ENCODE measurements around the gene ASB13. TPM values are rescaled to one million over a fixed set of nuclear protein-coding genes. Genes with fewer than 3 reads are reported as not detected.
"Not testable (repeated sequence)": the region's sequence is repeated elsewhere in the genome, so short reads cannot be mapped to it uniquely, and the experiment has no call there.

ASB13 gene
- polyA plus RNA-seq, 4 donors: 29.2 to 155 (median 71.0) TPM

- H3K27me3 ChIP-seq (ENCODE audit: control insufficient read depth in 3 of 3, insufficient read depth in 3 of 3, low read length in 3 of 3): no peaks in the 10 kb centered on the region
- no peak for FAIRE-seq
- no peaks in the 10 kb centered on the region for H3K36me3 ChIP-seq (ENCODE audit: control insufficient read depth in 3 of 3, insufficient read depth in 2 of 3, low read depth in 1 of 3, low read length in 3 of 3)
- peak overlapping the region in 1 of 3 donors; percentile 5 for H3K4me3 ChIP-seq (ENCODE audit: low read depth in 1 of 3, low read length in 3 of 3)
- H3K4me1 ChIP-seq (ENCODE audit: control insufficient read depth in 3 of 3, insufficient read depth in 2 of 3, low read depth in 1 of 3, low read length in 2 of 3): peaks cover 4 to 18% (median 12%) of the 10 kb centered on the region in 3 donors
- whole genome bisulfite sequencing, 3 donors: 19 to 35% (median 26%) methylated on average over 15 of the region's 15 CpGs
- peak overlapping the region in 1 of 3 donors; percentile 70 for H3K27ac ChIP-seq (ENCODE audit: low read depth in 1 of 3, low read length in 2 of 3)
- H3K9me3 ChIP-seq (ENCODE audit: control insufficient read depth in 2 of 2, insufficient read depth in 1 of 2, low read depth in 1 of 2, low read length in 1 of 2): no peaks in the 10 kb centered on the region
- peak in 1 of 2 donors; percentile 65 for DNase-seq
Observed at GRCh38 chr10:5628451-5629302, 37.7 kb downstream of the ASB13 start.

DNA sequence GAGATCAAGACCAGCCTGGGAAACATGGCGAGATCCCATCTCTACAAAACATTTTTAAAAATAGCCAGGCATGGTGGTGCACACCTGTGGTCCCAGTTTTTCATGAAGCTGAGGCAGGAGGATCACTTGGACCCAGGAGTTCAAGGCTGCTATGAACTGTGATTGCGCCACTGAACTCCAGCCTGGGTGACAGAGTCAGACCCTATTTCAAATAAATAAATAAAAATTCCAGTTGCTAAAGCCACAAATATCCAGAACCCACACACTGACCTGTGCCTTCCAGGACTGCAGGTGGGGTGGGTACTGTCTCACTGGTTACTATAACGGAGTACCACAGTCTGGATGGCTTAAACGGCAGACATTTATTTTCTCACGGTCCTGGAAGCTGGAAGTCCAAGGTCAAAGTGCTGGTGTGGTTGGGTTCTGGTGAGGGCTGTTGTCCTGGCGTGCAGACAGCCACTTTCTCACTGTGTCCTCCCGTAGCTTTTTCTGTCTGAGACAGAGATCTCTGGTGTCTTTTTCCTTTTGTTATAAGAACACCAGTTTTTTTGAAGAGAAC, 38.8 kb downstream of the ASB13 start:
- no peaks in the 10 kb centered on the region for H3K36me3 ChIP-seq (ENCODE audit: control insufficient read depth in 3 of 3, insufficient read depth in 2 of 3, low read depth in 1 of 3, low read length in 3 of 3)
- DNase-seq (peak in 1 of 2 donors; percentile 52), FAIRE-seq (no peak)
- H3K4me3 ChIP-seq (ENCODE audit: low read depth in 1 of 3, low read length in 3 of 3): no peak overlapping the region
- no peaks in the 10 kb centered on the region for H3K27me3 ChIP-seq (ENCODE audit: control insufficient read depth in 3 of 3, insufficient read depth in 3 of 3, low read length in 3 of 3)
- H3K9me3 ChIP-seq (ENCODE audit: control insufficient read depth in 2 of 2, insufficient read depth in 1 of 2, low read depth in 1 of 2, low read length in 1 of 2): no peaks in the 10 kb centered on the region
- H3K4me1 ChIP-seq (ENCODE audit: control insufficient read depth in 3 of 3, insufficient read depth in 2 of 3, low read depth in 1 of 3, low read length in 2 of 3): peaks cover 2 to 19% (median 9%) of the 10 kb centered on the region in 3 donors
- WGBS, 3 donors: 53 to 77% (median 69%) methylated on average over 7 of the region's 7 CpGs
- H3K27ac ChIP-seq (ENCODE audit: low read depth in 1 of 3, low read length in 2 of 3): no peak overlapping the region

DNA sequence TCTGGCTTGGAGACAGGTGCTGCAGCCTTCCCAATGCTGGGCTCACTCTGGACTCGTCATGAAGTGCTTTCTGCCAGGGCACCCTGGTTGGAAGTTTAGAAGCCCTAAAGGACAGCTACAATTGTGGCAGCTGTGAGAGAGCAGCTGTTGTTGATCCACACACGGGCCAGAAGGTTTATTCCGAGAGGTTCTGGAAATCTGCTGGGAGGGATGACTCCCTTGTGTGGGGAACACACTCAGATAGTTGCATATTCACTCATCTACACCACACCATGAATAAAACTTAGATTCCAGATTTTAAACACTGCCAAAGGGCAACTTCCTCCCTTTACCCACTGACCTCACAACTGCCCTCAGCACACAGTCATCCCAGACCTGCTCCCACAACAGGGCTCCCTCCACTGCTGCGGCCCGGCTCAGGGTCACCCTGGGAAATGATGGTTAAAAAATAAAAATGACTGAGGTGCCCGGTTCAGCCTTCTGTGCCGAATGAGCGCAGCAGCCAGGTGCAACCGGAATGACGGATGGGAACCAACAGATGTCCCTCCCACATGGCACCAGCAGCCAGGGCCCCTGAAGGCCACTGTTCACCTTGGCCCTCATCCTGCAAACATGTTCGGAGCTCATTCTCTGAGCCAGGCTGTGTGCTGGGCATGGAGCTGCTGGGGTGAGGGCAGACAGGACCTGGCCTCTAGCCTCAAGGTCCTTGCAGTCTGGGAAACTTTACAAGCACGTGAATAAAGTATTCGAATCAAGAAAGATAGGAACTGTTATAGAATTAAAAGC, 40.2 kb downstream of the ASB13 start:
- H3K9me3 ChIP-seq (ENCODE audit: control insufficient read depth in 2 of 2, insufficient read depth in 1 of 2, low read depth in 1 of 2, low read length in 1 of 2): no peaks in the 10 kb centered on the region

DNA sequence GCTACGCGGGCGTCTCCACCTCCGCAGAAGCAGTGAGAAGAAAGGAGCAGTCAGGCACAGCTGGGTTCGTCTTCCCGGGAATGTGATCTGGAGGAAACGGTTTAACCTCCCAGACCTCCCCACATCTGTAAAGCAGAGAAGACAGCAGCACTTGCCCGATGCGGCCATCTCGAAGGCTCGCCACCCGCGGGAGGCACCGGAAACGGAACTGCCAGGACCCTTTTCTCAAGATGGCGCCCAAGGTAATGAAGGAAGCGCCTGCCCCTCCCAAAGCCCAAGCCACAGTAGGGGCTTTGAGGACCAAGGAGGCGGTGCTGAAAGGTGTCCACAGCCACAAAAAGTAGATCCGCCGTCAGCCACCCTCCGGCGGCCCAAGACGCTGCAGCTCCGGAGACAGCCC, 41.7 kb downstream of the ASB13 start:
- FAIRE-seq: no peak
- WGBS, 3 donors: 93 to 97% (median 96%) methylated on average over 24 of the region's 24 CpGs
- DNase-seq: no peak
- H3K27ac ChIP-seq (ENCODE audit: low read depth in 1 of 3, low read length in 2 of 3): no peak overlapping the region
- H3K36me3 ChIP-seq (ENCODE audit: control insufficient read depth in 3 of 3, insufficient read depth in 2 of 3, low read depth in 1 of 3, low read length in 3 of 3): no peaks in the 10 kb centered on the region
- no peak overlapping the region for H3K4me3 ChIP-seq (ENCODE audit: low read depth in 1 of 3, low read length in 3 of 3)
- peaks cover 2 to 11% (median 7%) of the 10 kb centered on the region in 3 donors for H3K4me1 ChIP-seq (ENCODE audit: control insufficient read depth in 3 of 3, insufficient read depth in 2 of 3, low read depth in 1 of 3, low read length in 2 of 3)
- no peaks in the 10 kb centered on the region for H3K27me3 ChIP-seq (ENCODE audit: control insufficient read depth in 3 of 3, insufficient read depth in 3 of 3, low read length in 3 of 3)
- H3K9me3 ChIP-seq (ENCODE audit: control insufficient read depth in 2 of 2, insufficient read depth in 1 of 2, low read depth in 1 of 2, low read length in 1 of 2): no peaks in the 10 kb centered on the region

More for the DNA sequence above, 40.2 kb downstream of the ASB13 start:
- Histone ChIP-seq H3K4me1 (ENCODE audit: control insufficient read depth in 3 of 3, insufficient read depth in 2 of 3, low read depth in 1 of 3, low read length in 2 of 3) (peaks cover 2 to 9% (median 9%) of the 10 kb centered on the region in 3 donors), H3K36me3 (ENCODE audit: control insufficient read depth in 3 of 3, insufficient read depth in 2 of 3, low read depth in 1 of 3, low read length in 3 of 3) (no peaks in the 10 kb centered on the region), H3K27me3 (ENCODE audit: control insufficient read depth in 3 of 3, insufficient read depth in 3 of 3, low read length in 3 of 3) (no peaks in the 10 kb centered on the region), H3K4me3 (ENCODE audit: low read depth in 1 of 3, low read length in 3 of 3) (no peak overlapping the region), H3K27ac (ENCODE audit: low read depth in 1 of 3, low read length in 2 of 3) (no peak overlapping the region)
- WGBS, 3 donors: 29 to 75% (median 35%) methylated on average over 13 of the region's 13 CpGs
- FAIRE-seq (no peak), DNase-seq (no peak)

GRCh38 chr10:5623081-5623748, 43.2 kb downstream of the ASB13 start:
- Histone ChIP-seq H3K4me1 (ENCODE audit: control insufficient read depth in 3 of 3, insufficient read depth in 2 of 3, low read depth in 1 of 3, low read length in 2 of 3) (peaks cover 0 to 24% (median 2%) of the 10 kb centered on the region in 3 donors), H3K9me3 (ENCODE audit: control insufficient read depth in 2 of 2, insufficient read depth in 1 of 2, low read depth in 1 of 2, low read length in 1 of 2) (no peaks in the 10 kb centered on the region), H3K4me3 (ENCODE audit: low read depth in 1 of 3, low read length in 3 of 3) (no peak overlapping the region), H3K27ac (ENCODE audit: low read depth in 1 of 3, low read length in 2 of 3) (peak overlapping the region in 2 of 3 donors; percentile 27 to 55), H3K36me3 (ENCODE audit: control insufficient read depth in 3 of 3, insufficient read depth in 2 of 3, low read depth in 1 of 3, low read length in 3 of 3) (no peaks in the 10 kb centered on the region), H3K27me3 (ENCODE audit: control insufficient read depth in 3 of 3, insufficient read depth in 3 of 3, low read length in 3 of 3) (no peaks in the 10 kb centered on the region)
- WGBS, 3 donors: 11 to 17% (median 14%) methylated on average over 19 of the region's 19 CpGs
- no peak for FAIRE-seq
- peak; percentile 91 to 92 for DNase-seq

DNA sequence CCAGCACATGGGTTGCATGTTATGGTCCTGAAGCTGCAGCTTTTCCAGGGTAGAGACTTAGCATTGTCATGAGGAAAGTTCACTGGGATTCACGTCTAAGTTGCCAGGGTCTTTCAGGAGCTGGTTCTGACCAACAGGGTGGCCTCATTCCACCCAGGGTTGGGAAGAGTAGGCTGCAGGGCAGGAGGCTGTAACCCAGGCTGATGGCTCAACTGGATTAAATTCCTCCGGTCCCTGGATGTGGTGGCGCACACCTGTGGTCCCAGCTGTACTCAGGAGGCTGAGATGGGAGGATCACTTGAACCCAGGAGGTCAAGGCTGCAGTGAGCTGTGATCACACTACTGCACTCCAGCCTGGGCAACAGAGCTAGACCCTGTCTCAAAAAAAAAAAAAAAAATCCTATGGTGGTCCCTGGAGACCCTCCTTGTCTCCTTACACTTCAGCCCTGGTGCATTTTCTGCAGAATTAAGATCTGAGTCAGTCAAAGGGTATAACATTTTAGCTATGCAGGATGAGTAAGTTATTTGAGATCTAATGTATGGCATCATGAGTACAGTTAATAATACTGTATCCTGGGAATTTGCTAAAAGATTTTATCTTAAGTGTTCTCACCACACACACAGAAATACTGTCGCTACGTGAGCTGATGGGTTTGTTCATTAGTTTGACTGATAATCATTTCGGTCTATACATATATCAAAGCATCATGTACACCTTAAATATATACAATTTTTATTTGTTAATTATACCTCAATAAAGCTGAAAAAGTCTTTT, 44.0 kb downstream of the ASB13 start:
- peaks cover 0 to 2% (median 0%) of the 10 kb centered on the region in 3 donors for H3K27me3 ChIP-seq (ENCODE audit: control insufficient read depth in 3 of 3, insufficient read depth in 3 of 3, low read length in 3 of 3)
- H3K4me1 ChIP-seq (ENCODE audit: control insufficient read depth in 3 of 3, insufficient read depth in 2 of 3, low read depth in 1 of 3, low read length in 2 of 3): peaks cover 0 to 27% (median 2%) of the 10 kb centered on the region in 3 donors
- peaks cover 0 to 4% (median 0%) of the 10 kb centered on the region in 3 donors for H3K36me3 ChIP-seq (ENCODE audit: control insufficient read depth in 3 of 3, insufficient read depth in 2 of 3, low read depth in 1 of 3, low read length in 3 of 3)
- no peak for FAIRE-seq
- no peaks in the 10 kb centered on the region for H3K9me3 ChIP-seq (ENCODE audit: control insufficient read depth in 2 of 2, insufficient read depth in 1 of 2, low read depth in 1 of 2, low read length in 1 of 2)
- H3K4me3 ChIP-seq (ENCODE audit: low read depth in 1 of 3, low read length in 3 of 3): no peak overlapping the region
- no peak for DNase-seq
- 92 to 95% (median 93%) methylated on average over 6 of the region's 6 CpGs for WGBS, 3 donors
- no peak overlapping the region for H3K27ac ChIP-seq (ENCODE audit: low read depth in 1 of 3, low read length in 2 of 3)

- not testable (repeated sequence) for H3K36me3 ChIP-seq (ENCODE audit: control insufficient read depth in 3 of 3, insufficient read depth in 2 of 3, low read depth in 1 of 3, low read length in 3 of 3); DNase-seq; FAIRE-seq; H3K27me3 ChIP-seq (ENCODE audit: control insufficient read depth in 3 of 3, insufficient read depth in 3 of 3, low read length in 3 of 3); H3K27ac ChIP-seq (ENCODE audit: low read depth in 1 of 3, low read length in 2 of 3); H3K4me3 ChIP-seq (ENCODE audit: low read depth in 1 of 3, low read length in 3 of 3); H3K9me3 ChIP-seq (ENCODE audit: control insufficient read depth in 2 of 2, insufficient read depth in 1 of 2, low read depth in 1 of 2, low read length in 1 of 2)
- WGBS, 3 donors: 80 to 90% (median 82%) methylated on average over 6 of the region's 6 CpGs
- peaks cover 0 to 27% (median 2%) of the 10 kb centered on the region in 3 donors for H3K4me1 ChIP-seq (ENCODE audit: control insufficient read depth in 3 of 3, insufficient read depth in 2 of 3, low read depth in 1 of 3, low read length in 2 of 3)
Observed at GRCh38 chr10:5621371-5621770, 45.0 kb downstream of the ASB13 start.
